GM11168 (cell line): ENCODE results near the gene BIK.
"Not testable (repeated sequence)": the region's sequence is repeated elsewhere in the genome, so short reads cannot be mapped to it uniquely, and the experiment has no call there.

Source experiments
- in situ Hi-C: fragments of 300-500 bp; cut with MboI; formaldehyde crosslinking; loops from one replicate; pipeline ENCODE4 v1.12.0; 2022; ENCODE audit warnings: low sequenced_read_pairs; ENCODE audit not compliant: unreplicated experiment

The BIK gene

GRCh38 chr22:43104056-43104625, 6.4 kb upstream of the BIK start:
- in situ Hi-C loops, result not testable (repeated sequence)

- in situ Hi-C loops, result not testable (repeated sequence)
Measured at GRCh38 chr22:43104950-43105349, 5.6 kb upstream of the BIK start.

DNA sequence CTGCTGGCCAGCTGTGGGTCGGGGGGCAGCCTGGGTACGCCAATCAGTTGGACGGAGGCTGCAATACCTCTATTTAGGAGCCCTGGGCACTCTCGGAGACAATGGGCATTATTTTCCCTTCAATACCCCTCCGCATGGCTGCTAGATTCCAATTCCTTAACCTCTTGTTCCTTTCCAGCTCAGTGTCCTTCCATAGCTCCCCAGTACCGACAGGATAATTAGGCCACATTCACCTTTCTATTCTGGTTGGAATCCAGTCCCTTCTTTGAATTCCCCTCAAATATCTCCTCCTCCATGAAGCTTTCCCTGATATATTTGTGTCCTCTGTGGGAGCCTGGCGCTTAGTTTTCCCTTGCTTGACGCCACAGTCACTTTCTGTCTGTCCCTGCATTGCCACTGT, 4.2 kb upstream of the BIK start:
- in situ Hi-C loops, result no loop called here

- in situ Hi-C loops, result no loop called here
Measured at GRCh38 chr22:43109511-43109910, 1.0 kb upstream of the BIK start.

- in situ Hi-C loops, result no loop called here
Measured at GRCh38 chr22:43109921-43110443, 568 bp upstream of the BIK start.

DNA sequence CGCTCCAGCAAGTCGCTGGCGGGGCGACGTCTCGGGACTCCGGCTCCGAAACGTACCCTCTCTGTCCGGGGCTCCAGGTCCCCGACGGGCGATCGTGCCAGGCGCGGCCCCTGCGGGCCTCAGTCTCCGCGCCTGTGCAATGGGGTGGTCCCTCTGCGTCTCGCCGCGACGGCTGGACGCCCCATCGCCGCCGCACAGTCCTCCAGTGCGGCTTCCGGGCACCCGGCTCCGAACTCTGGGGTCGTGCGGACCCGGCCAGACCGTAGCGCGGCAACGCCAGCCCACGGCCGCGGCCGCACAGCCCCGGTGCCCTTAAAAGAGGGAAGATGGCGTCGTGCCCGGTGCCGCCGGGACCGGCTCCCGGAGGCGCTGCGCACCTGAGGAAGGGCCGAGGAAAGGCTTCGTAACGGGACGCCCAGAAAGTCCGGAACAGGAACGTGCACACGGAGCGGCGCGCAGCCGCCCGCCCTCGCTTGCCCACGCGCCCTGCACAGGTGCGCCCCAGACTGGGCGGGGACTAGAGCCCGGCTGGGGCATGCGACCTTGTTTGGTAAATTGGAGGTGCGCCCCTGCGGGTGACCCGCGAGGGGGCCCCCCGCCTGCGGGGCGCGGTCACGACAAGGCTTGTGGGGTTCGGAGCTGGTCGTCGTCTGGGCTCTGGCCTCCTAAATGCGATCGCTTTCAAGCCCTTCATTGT, 525 bp downstream of the BIK start:
- in situ Hi-C loops, result no loop called here

GRCh38 chr22:43113526-43114251, 3.1 kb downstream of the BIK start:
- in situ Hi-C loops, result no loop called here

- in situ Hi-C loops, result no loop called here
Measured at GRCh38 chr22:43114958-43115357, 4.4 kb downstream of the BIK start.

GRCh38 chr22:43116932-43117331, 6.4 kb downstream of the BIK start:
- in situ Hi-C loops, result no loop called here

DNA sequence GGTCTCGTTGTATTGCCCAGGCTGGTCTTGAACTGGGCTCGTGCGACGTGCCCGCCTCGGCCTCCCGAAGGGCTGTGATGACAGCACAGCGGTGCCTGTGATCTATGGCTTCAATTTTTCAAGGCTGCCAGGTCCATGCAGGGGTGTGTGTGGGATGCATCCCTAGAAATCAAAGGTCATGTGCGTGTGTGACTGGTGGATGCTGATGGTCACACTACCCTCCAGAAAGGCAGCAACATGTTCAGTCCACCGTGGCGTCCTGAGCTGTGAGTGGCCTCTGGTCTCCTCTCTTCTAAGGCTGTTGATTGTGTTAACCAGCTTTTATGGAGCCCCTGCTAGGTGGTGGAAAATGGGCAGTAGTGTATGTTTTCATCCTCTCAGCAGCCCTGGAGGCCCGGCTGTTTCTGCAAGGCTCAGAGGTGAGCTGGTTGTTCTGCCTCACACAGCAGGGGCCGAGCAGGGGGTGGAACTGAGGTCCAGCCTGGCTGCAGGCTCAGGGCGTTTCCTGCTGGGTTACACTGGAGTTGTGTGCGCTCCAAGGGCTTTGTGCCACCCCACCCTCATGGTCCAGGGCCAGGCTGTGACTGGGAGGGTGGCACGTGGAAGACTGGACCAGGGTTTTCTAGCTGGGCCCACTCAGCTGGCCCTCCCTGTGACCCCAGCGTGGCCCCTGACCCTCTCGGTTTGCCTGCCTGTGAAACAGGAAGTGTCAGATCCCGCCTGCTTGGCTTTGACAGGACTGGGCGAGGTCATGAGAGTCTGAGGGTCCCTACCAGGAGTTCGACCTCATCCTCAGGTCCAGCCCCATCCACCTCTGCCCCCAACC, 7.7 kb downstream of the BIK start:
- in situ Hi-C loops, result no loop called here

DNA sequence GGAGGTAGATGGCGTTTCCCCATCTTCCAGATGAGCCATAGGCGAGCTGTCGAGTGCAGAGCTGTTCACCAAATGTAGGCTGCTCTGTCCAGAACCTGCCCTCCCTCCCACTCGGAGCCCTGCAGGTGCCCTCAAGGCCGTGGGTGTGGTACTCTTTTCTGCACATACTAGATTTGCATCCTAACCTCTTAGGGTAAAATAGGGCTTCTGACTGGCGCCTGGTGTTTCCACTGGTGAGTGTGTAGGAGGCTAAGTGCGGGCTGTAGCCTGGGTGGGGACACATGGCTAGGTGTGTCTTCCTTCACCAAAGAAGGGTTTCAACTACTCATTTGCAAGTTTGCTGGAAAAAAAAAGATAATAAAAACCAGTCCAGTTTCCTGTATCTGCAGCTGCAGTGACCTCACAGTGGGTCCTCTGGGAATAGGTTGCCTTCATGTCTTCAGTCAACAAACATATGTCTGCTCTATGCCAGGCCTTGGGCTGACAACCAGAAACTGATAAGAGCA, 8.5 kb downstream of the BIK start:
- in situ Hi-C loops, result no loop called here

- in situ Hi-C loops, result no loop called here
Measured at GRCh38 chr22:43126501-43127165, 16.1 kb downstream of the BIK start.

DNA sequence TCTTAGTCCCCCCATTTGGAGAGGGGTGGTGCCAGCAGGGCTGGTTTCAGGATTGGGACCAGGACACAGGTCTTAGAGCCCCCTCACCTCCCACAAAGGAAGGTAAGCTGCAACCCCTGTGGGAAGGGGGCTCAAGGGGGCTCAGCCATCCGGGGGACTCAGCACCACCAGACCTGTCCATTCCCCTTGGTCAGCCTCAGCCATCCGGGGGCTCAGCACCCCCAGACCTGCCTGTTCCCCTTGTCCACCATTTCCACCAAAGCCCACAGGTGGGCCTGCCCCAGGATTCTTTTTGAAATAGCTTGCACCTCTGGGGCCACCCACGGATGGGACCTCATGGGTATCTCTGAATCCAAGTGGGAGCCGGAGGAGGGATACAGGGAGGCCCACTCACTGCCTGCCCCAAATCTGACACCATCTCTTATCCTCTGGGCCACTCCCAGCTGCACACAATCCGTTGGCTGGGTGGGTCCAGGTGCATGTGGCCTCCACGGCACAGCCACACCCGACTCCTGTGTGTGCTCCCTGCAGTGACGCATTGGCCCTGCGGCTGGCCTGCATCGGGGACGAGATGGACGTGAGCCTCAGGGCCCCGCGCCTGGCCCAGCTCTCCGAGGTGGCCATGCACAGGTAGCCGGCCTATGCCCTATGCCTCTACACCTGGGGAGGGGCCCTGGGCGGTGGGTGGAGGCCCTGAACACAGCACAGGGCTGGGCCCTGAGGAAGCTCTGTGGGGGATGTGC, 16.8 kb downstream of the BIK start:
- in situ Hi-C loops, result no loop called here

GRCh38 chr22:43128116-43128515, 17.6 kb downstream of the BIK start:
- in situ Hi-C loops, result no loop called here

DNA sequence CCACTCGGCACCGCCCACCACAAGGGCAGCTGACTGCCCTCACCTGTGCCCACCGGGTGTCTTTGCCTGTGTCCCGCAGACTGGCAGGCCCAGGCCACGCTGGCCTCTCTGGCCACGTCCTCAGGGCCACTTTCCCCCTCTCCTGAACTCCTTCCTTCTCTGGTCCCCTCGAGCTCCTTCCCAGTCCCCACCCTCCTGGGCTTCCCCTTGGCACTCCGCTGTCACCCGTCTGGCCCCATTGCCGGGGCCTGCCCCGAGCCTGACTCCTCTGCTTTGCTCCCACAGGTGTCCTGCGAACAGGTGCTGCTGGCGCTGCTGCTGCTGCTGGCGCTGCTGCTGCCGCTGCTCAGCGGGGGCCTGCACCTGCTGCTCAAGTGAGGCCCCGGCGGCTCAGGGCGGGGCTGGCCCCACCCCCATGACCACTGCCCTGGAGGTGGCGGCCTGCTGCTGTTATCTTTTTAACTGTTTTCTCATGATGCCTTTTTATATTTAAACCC, 18.4 kb downstream of the BIK start:
- in situ Hi-C loops, result no loop called here

- in situ Hi-C loops, result no loop called here
Measured at GRCh38 chr22:43129426-43130425, 19.2 kb downstream of the BIK start.

GRCh38 chr22:43131773-43132501, 21.4 kb downstream of the BIK start:
- in situ Hi-C loops, result no loop called here
